Ishikawa (cell line): Measurements from ENCODE around the gene NPTN.

Experiments
- CEBPB ChIP-seq: IDR thresholded peaks from 2 replicates; pipeline ENCODE4 v1.6.1; 2012
- EGR1 ChIP-seq: IDR thresholded peaks from 2 replicates; pipeline ENCODE4 v1.6.1; 2012
- EP300 ChIP-seq: IDR thresholded peaks from 2 replicates; pipeline ENCODE4 v1.6.1; 2012; ENCODE audit warnings: borderline replicate concordance
- NFIC ChIP-seq: IDR thresholded peaks from 2 replicates; pipeline ENCODE4 v1.6.1; 2012
- RAD21 ChIP-seq: IDR thresholded peaks from 2 replicates; pipeline ENCODE4 v1.6.1; 2012; ENCODE audit warnings: low read depth
- TAF1 ChIP-seq: IDR thresholded peaks from 2 replicates; pipeline ENCODE4 v1.6.1; 2012; ENCODE audit warnings: low read depth, mild to moderate bottlenecking
- TCF12 ChIP-seq: IDR thresholded peaks from 2 replicates; pipeline ENCODE4 v1.6.1; 2012; ENCODE audit warnings: low read depth
- TEAD4 ChIP-seq: IDR thresholded peaks from 2 replicates; pipeline ENCODE4 v1.6.1; 2012
- YY1 ChIP-seq: IDR thresholded peaks from 2 replicates; pipeline ENCODE4 v1.6.1; 2012; ENCODE audit warnings: low read depth
- ZBTB7A ChIP-seq: IDR thresholded peaks from 2 replicates; pipeline ENCODE4 v1.6.1; 2012; ENCODE audit warnings: low read depth
- TF ChIP-seq, protein P1 (sequence below): IDR thresholded peaks from 2 replicates; pipeline ENCODE4 v1.6.1; 2012
- TF ChIP-seq, protein P2 (sequence below): IDR thresholded peaks from 2 replicates; pipeline ENCODE4 v1.6.1; 2012; ENCODE audit warnings: low read depth, mild to moderate bottlenecking
- TF ChIP-seq, protein P3 (sequence below): IDR thresholded peaks from 2 replicates; pipeline ENCODE4 v1.6.1; 2012

GRCh38 chr15:73628976-73629797 is 4.0 kb downstream of the NPTN start:
- no peak for TF ChIP-seq YY1
- TF ChIP-seq, protein P1, sequence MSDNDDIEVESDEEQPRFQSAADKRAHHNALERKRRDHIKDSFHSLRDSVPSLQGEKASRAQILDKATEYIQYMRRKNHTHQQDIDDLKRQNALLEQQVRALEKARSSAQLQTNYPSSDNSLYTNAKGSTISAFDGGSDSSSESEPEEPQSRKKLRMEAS: no peak
- no peak for TF ChIP-seq TAF1
- TF ChIP-seq, protein P2, sequence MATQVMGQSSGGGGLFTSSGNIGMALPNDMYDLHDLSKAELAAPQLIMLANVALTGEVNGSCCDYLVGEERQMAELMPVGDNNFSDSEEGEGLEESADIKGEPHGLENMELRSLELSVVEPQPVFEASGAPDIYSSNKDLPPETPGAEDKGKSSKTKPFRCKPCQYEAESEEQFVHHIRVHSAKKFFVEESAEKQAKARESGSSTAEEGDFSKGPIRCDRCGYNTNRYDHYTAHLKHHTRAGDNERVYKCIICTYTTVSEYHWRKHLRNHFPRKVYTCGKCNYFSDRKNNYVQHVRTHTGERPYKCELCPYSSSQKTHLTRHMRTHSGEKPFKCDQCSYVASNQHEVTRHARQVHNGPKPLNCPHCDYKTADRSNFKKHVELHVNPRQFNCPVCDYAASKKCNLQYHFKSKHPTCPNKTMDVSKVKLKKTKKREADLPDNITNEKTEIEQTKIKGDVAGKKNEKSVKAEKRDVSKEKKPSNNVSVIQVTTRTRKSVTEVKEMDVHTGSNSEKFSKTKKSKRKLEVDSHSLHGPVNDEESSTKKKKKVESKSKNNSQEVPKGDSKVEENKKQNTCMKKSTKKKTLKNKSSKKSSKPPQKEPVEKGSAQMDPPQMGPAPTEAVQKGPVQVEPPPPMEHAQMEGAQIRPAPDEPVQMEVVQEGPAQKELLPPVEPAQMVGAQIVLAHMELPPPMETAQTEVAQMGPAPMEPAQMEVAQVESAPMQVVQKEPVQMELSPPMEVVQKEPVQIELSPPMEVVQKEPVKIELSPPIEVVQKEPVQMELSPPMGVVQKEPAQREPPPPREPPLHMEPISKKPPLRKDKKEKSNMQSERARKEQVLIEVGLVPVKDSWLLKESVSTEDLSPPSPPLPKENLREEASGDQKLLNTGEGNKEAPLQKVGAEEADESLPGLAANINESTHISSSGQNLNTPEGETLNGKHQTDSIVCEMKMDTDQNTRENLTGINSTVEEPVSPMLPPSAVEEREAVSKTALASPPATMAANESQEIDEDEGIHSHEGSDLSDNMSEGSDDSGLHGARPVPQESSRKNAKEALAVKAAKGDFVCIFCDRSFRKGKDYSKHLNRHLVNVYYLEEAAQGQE: no peak
- no peak for TF ChIP-seq ZBTB7A
- TF ChIP-seq EGR1: no peak
- no peak for TF ChIP-seq EP300
- TF ChIP-seq RAD21: no peak
- TF ChIP-seq, protein P3, sequence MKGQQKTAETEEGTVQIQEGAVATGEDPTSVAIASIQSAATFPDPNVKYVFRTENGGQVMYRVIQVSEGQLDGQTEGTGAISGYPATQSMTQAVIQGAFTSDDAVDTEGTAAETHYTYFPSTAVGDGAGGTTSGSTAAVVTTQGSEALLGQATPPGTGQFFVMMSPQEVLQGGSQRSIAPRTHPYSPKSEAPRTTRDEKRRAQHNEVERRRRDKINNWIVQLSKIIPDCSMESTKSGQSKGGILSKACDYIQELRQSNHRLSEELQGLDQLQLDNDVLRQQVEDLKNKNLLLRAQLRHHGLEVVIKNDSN: no peak
- no peak for TF ChIP-seq CEBPB
- TF ChIP-seq NFIC: no peak
- no peak for TF ChIP-seq TCF12
- no peak for TF ChIP-seq TEAD4
